Measurements from ENCODE around the gene THG1L.
"Not testable (repeated sequence)": the region's sequence is repeated elsewhere in the genome, so short reads cannot be mapped to it uniquely, and the experiment has no call there.

Gene THG1L

DNA sequence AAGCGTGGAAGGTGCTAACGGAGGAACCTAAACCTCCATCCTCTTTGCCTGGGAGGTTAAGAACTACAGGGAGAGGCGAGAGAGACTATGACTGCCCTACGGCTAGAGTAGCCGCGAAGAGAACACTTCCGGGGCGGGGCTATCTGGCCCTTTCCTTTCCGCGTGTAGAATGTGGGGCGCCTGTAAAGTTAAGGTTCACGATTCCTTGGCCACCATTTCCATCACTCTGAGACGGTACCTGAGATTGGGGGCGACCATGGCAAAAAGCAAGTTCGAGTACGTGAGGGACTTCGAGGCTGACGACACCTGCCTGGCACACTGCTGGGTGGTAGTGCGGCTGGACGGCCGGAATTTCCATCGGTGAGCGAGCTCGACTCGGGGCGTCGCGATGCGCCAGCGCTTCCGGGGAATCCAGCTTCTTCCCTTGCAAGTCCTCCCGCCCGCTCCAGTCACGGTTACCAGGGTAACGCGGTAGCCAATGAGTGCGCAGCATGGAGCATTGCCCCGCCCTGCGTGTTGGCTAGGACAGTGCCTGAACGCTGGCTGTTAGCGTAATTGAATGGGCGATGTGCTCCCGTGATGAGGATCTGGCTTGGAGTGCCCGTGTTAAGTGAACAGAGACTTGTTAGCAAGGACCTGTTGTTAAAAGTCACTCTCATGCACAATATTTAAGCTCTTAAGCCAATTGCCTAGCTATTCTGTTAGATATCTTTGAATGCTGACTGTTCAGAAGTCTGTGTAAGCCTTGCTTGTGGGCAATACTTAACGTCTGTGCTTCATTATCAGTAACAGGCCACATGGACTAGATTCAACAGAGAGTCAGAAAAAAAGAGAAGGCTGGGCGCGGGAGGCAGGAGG is at the start of gene THG1L:
THG1L (plus strand) TSS at position 149 of the 858 bp plus-strand sequence; CDS start at position 170, 21 bp downstream.
- peak; percentile 97 for DNase-seq (ENCODE audit: low read depth in 2 of 2)

DNA sequence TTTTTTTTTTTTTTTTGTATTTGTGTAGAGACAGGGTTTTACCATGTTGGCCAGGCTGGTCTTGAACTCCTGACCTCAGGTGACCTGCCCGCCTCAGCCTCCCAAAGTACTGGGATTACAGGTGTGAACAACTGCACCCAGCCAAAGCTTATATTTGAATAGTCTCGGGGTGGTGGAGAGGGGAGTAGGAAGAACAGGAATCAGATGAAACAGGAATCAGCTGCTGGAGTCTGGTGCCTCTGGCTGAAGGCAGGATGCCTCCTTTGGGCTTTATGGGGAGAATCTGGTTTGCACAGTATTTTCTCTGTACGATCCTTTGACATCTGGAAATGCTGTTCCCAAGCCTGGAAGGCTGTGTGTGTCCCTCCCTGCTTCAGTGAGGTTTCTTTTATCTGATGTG is 49.0 kb upstream of the THG1L start:
- no peak for DNase-seq (ENCODE audit: low read depth in 2 of 2)

DNA sequence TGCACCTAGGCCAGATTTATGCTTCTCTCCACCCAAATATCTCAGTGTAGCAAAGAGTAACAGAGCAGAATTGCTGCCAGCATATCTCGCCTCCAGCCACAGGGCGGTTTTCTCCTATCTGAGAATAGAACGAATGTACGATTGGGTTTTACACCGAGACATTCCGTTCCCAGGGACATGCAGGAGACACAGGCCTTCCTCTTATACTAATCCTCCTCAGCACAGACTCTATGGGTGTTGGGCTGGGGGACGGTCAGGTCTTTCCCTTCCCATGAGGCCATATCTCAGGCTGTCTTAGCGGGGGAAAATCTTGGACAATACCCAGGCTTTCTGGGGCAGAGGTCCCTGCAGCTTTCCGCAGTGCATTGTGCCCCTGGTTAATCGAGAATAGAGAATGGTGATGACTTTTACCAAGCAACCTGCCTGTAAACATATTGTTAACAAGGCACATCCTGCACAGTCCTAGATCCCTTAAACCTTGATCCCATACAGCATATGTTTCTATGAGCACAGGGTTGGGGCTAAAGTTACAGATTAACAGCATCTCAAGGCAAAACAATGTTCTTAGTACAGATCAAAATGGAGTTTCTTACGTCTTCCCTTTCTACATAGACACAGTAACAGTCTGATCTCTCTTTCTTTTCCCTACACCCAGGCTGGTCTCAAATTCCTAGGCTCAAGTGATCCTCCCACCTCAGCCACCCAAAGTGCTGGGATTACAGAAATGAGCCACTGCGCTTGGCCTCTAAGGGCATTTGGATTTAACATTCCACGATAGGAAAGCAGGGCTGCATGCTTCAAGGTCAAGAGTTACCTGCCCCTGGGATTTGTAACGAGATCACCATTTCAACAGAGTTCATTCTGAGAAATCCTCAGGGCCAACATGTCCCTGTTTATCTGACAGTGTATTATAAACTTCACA is 44.7 kb upstream of the THG1L start:
- DNase-seq (ENCODE audit: low read depth in 2 of 2): not testable (repeated sequence)

DNA sequence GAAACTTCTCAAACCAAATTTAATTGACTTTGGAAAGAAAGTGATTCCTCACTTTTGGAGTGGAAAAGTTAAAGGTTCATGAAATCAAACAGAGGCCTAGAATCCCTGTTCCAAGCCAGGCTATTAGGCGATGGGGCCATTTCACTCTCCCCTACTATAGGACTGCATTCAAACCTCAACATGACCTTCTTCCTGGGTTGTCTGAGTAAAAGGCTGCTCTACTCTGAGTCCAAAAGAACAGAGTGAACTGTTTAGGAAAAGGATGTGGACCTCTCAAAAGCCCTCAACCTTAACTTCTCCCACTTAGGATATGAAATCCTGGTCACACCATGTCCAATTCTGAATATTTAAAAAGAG is 44.0 kb upstream of the THG1L start:
- no peak for DNase-seq (ENCODE audit: low read depth in 2 of 2)

DNA sequence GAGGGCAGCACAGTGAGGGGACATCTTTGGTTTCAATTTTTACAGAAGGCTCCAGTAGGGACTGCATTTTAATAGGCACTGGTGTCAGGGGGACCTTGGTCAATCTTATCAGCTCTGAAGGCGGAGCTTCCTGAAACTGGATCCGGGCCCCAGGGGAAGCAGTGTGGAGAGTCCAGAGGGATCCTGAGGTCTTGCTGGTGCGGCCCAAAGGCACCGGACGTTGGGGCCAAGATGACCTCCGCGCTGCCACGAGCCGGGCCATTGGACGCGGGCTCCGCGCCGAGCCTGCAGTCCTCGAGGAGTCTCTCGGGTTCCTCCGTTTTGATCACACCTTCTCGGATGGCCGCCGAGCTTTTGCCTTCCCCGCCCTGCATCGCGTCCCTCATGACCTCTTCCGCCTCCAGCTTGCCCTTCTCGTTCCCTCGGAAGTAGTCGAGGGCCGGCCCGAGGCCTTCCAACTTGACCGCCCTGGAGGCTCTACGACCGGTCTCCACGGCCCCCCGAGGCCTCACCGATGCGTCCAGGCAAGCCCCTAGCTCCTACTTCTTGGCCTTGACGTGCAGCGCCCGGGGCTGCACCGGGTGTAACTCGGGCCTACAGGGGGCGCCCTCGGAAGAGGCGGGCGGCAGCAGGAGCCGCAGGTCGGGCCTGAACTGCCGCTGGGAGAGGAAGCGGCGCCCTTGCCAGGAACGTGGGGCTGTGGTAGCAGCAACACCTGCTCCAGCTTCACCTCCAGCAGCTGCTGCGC is 41.1 kb upstream of the THG1L start:
- no peak for DNase-seq (ENCODE audit: low read depth in 2 of 2)

DNA sequence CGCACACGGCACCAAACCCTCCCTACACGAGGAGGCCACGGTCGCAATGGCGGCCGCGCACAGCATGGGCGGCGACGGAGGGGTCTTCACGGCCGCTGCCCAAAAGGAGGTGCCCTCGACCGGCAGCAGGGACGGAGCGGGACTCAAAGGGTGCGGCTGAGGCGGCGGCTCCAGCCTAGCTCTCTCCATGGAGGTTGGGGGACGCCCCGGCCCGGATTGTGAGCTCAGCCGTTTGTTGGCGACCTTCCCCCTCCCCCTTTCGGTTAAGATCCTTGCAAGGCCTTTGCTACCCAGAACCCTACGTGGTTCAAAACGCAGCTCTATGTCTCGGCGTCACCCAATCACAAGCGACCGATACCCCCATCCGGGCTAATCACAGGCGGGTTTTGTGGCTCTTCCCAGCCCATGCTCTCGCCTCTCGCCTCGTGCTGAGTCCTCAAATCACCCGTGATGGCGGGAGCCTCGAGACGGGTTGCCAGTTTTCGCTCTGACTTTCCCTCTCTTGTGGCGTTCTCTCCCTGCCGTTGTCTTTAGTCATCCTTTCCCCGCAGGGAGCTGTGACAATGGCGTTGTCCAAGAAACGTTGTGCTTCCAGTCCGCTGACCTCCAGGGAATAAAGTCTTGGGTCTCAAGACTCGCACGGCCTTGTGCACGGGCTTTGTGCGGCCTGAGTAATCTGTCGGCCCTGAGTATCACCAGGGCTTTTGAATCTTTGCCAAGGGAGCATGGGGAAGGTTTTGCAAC is 40.4 kb upstream of the THG1L start:
- DNase-seq (ENCODE audit: low read depth in 2 of 2): no peak

DNA sequence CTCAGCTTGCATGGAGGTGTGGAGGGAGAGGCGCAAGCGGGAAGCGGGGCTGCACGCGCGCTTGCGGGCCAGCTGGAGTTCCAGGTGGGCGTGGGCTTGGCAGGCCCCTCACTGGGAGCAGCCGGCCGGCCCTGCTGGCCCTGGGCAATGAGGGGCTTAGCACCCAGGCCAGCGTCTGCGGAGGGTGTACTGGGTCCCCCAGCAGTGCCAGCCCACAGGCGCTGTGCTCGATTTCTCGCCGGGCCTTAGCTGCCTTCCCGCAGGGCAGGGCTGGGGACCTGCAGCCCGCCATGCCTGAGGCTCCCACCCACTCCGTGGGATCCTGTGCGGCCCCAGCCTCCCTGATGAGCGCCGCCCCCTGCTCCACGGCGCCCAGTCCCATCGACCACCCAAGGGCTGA is 37.4 kb upstream of the THG1L start:
- DNase-seq (ENCODE audit: low read depth in 2 of 2): not testable (repeated sequence)

DNA sequence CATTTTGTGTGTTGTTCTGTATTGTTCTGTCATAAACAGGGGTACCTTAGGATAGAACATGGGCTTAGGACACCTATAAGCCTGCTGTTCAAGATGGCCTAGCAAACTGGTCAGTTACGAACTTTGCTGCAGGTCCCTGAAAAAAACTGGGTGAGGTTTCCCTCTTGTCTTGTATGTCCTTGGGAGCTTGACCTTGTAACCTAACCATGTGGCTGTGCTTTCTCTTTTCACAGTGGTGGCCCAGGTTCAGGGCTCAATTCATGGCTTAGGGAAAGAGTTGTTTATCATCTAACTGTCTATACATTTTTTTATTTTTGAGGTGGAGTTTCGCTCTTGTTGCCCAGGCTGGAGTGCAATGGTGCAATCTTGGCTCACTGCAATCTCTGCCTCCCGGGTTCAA is 35.1 kb upstream of the THG1L start:
- DNase-seq (ENCODE audit: low read depth in 2 of 2): not testable (repeated sequence)

DNA sequence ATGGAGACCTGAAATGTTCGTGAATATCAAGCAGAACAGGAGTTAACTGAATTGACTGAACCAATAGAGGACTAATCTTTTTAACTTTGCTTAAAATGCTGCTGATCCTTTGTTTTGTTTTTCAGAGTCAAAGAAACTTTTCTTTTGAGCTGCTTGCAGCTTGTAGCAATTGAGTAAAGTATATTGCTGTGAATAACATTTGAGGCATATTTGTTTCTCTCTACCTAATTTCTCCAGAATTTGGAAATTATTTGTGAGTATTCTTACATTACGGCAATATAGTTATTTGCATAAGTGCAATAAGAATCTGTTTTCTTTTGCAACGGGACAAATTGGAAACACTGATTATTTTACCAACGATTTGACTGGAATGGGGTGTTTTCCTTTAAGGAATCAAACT is 32.5 kb upstream of the THG1L start:
- not testable (repeated sequence) for DNase-seq (ENCODE audit: low read depth in 2 of 2)

DNA sequence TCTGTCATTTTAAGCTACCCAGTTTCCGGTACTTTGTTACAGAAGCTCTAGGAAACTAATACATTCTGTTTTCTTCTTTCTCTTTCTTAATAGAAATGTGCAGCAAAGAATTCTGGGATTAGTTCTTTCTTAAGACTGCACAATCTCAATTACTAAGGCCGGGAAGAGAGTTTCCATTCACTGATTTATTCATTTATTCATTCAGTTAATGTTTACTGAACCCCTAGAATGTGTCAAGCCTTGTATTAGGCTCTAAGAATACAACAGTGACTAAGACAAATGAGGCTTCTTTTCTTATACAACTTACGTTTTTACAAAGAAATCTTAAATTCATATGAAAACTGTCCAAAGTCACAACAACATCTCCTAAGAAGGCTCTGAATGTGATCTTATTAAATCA is 27.5 kb upstream of the THG1L start:
- DNase-seq (ENCODE audit: low read depth in 2 of 2): no peak

DNA sequence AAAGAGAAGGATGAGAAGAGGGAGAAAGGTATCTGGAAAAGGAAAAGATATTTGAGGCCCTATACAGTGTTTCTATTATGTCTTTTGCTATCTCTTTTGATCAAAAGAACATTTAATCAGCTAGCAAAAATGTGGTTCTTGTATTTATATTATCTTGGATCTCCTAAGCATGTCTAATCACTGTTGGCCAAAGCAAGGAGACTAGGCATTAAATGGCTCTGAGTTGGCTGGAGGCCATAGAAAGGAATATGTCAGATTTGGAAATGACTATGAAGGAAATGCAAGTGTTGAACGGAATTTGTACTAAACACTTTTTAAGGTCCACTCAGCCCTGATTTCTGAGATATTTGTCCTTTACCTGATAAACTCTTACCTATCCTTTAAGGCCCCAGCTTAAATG is 22.4 kb upstream of the THG1L start:
- no peak for DNase-seq (ENCODE audit: low read depth in 2 of 2)

DNA sequence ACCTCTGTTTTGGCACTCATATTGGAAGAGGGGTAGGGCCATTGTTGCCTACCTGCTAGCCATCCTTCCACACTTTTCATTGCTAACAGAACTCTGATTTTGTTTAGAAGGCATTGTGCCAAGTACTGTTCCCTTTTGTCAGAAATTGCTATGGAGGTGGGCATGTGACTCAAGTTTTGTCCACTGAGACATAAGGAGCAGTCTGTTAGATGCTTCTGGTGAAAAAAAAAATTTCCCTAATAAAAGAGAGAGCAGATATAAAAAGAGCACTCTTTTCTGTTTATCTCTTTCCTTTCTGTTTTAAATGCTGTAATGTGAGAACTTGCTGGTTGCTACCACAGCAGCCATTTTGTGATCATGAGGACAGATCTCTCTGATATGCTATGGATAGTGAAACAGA is 21.9 kb upstream of the THG1L start:
- no peak for DNase-seq (ENCODE audit: low read depth in 2 of 2)

DNA sequence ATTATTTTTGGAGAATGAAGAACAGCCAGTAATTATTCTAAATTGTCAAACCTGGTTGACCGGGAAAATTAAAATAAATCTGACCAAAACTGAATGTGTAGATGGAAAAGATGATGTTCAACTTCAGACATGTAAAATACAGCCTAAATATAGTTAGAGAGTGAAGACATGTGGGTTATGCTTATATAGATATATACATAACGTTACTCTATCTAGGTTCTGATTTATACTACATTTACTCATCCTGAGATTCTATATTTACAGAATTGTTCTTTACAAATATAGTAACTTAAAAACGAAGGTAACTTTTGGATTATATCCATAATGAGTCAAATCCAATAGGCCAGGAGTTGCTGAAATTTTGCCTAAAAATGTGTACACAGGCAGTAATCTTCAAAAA is 20.8 kb upstream of the THG1L start:
- no peak for DNase-seq (ENCODE audit: low read depth in 2 of 2)

DNA sequence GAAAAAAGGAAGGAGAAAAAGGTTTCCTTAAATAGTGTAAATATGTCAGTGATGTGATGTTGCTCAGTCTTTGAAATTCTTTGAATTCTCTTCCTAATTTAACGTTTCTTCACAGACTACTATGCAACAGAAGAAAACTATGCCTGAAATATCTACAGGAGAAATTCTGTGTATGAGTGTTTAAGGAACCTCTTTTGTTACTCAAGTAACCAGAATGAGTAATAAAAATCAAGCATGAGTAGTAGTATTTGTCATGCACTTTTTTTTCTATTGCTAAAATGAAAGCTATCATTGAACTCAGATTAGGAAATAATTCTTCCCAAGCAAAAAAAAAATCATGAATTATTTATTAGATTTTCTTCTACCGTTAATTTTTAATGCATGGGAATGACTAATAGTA is 20.3 kb upstream of the THG1L start:
- DNase-seq (ENCODE audit: low read depth in 2 of 2): no peak

DNA sequence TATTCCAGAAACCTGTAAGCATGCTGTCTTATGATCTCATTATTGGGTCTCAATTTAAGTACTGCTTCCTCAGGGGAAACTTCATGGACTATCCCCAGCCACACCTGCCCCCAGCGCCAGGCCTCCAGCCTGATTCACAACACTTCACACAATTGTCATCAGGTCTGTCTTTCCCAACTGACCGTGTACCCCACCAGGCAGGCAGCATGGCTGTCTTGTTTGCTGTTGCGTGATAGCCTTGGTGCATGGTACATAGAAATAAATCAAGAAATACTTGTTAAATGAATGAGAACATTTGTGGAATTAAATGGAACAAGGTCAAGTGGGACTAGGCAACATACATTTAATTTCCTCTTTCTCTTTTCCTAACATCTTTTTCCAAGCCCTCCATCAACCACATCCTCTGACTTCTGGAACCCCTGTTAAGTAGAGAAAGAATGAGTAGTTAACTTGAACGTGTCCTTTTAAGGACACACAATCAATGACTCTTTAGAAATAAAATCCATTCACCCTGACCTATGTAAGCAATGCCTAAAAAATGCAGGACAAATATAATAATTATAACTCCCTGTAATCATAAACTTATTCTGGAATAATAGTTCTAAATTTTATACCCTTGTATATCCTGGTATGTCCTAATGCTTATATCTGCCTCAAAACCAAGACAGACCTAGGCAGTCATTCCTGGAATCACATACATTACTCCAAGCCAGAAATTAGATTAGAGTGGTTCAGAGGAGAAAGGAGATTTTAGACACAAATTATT is 17.2 kb upstream of the THG1L start:
- DNase-seq (ENCODE audit: low read depth in 2 of 2): no peak

DNA sequence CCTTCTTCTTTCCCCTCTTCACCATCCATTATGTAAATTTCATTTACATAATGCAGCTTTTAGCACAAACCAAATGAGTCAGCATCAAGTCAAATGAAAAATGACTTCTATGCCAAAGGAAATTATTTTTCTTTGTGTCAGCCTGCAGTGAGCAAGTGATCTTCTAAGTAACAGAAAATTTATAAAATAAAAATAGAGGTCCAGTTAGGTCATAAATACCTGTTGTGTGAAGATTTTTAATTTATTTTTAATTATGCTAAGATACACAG is 16.7 kb upstream of the THG1L start:
- DNase-seq (ENCODE audit: low read depth in 2 of 2): no peak

DNA sequence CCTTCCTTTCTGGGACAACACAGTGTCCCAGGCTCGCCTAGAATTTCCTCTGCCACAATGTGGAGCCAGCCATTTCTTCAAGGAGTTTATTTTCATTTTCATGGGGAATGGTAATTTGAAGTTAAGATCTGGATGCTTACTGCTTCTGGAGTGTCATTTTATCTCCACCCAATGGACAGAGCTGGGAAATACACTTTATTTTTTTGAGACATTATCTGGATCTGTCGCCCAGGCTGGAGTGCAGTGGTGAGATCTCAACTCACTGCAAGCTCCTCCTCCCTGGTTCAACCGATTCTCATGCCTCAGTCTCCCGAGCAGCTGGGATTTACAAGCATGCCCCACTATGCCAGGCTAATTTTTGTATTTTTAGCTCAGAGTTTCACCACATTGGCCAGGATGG is 12.7 kb upstream of the THG1L start:
- no peak for DNase-seq (ENCODE audit: low read depth in 2 of 2)

DNA sequence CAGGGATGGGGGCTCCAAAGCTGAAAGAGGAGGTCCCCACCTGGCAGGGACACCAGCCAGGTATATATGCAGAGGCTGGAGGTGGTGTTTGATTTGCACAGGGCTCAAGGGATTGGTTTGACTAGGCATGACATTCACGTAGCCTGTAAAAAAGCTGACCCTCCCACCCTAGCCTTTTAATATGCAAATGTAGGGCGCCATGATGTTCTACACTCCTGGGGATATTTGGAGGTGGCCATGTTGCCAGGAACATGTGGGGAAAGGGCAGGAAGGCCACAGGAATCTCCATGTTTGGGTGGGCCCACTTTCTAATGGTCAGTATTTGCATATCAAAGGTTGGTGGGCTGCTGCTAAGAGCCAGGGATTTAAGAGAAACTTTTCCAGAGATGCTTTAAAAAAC is 12.0 kb upstream of the THG1L start:
- DNase-seq (ENCODE audit: low read depth in 2 of 2): no peak

DNA sequence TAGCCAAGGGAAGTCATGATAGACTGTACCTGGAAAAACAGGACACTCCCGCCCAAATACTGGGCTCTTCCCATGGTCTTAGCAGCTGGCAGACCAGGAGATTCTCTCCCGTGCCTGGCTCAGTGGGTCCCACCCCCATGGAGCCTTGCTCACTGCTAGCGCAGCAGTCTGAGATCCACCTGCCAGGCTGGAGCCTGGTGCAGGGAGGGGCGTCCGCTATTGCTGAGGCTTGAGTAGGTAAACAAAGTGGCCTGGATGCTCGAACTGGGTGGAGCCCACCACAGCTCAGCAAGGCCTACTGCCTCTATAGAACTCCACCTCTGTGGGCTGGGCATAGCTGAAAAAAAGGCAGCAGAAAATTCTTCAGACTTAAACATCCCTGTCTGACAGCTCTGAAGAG is 10.1 kb upstream of the THG1L start:
- DNase-seq (ENCODE audit: low read depth in 2 of 2): no peak

DNA sequence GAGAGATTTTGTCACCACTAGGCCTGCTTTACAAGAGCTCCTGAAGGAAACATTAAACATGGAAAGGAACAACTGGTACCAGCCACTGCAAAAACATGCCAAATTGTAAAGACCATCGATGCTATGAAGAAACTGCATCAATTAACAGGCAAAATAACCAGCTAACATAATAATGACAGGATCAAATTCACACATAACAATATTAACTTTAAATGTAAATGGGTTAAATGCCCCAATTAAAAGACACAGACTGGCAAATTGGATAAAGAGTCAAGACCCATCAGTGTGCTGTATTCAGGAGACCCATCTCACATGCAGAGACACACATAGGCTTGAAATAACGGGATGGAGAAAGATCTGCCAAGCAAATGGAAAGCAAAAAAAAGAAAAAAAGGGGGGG is 8.3 kb upstream of the THG1L start:
- DNase-seq (ENCODE audit: low read depth in 2 of 2): not testable (repeated sequence)

DNA sequence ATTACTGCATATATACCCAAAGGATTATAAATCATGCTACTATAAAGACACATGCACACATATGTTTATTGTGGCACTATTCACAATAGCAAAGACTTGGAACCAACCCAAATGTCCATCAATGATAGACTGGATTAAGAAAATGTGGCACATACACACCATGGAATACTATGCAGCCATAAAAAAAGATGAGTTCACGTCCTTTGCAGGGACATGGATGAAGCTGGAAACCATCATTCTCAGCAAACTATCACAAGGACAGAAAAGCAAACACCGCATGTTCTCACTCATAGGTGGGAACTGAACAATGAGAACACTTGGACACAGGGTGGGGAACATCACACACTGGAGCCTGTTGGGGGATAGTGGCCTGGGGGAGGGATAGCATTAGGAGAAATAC is 4.6 kb upstream of the THG1L start:
- DNase-seq (ENCODE audit: low read depth in 2 of 2): not testable (repeated sequence)

Data from activated CD8-positive, alpha-beta memory T cell treated with anti-CD3 and anti-CD28 coated beads for 4 hours (primary cell).